ENCODE results near the gene AP1G2.

- TF ChIP-seq POLR2AphosphoS5 (IDR thresholded peaks at IDR 0.05; ENCODE audit: borderline replicate concordance, low read depth, low read length) (no peak), FOXP2 (optimal IDR thresholded peaks at IDR 0.05; ENCODE audit: control extremely low read depth, extremely low read length, insufficient read depth) (no peak), EZH2 (IDR thresholded peaks at IDR 0.05) (no peak)
Measured at GRCh38 chr14:23539248-23540140, 28.1 kb downstream of the AP1G2 start.
